Coronary artery (tissue), 2 donors: Measurements from ENCODE around the gene HSPA12B.

ENCODE experiments used
- DNase-seq: peaks from one replicate; pipeline ENCODE4 v3.0.0-alpha.2; 2017; ENCODE audit warnings: low spot score
- H3K27ac ChIP-seq, 2 donors: fragments of 200-600 bp; sonication (generic); one replicate each; pipeline ENCODE4 v1.5.1; 2016 to 2019
- H3K4me3 ChIP-seq: fragments of 200-600 bp; sonication (generic); 2 replicates; pipeline ENCODE4 v1.5.1; 2016; ENCODE audit warnings: mild to moderate bottlenecking, moderate library complexity
- CTCF ChIP-seq: fragments of 200-600 bp; sonication (generic); IDR thresholded peaks from one replicate; pipeline ENCODE4 v1.5.1; 2019; ENCODE audit warnings: antibody characterized with exemption

The HSPA12B gene

GRCh38 chr20:3728876-3729275, 3.6 kb upstream of the HSPA12B start:
- Histone ChIP-seq H3K27ac (peak overlapping the region in 1 of 2 donors; percentile 22), H3K4me3 (no peak overlapping the region)
- TF ChIP-seq CTCF = no peak
- no peak for DNase-seq

- Histone ChIP-seq H3K4me3 (no peak overlapping the region), H3K27ac (no peak overlapping the region)
- no peak for TF ChIP-seq CTCF
- DNase-seq = no peak
These were observed 3.1 kb upstream of the HSPA12B start for GRCh38 chr20:3729378-3729777.

GRCh38 chr20:3729811-3730540, 2.5 kb upstream of the HSPA12B start:
- H3K27ac ChIP-seq = peak overlapping the region in 1 of 2 donors; percentile 28
- no peak overlapping the region for H3K4me3 ChIP-seq
- TF ChIP-seq CTCF = no peak
- DNase-seq = no peak

- no peak for DNase-seq
- Histone ChIP-seq H3K27ac (peak overlapping the region in 1 of 2 donors; percentile 22), H3K4me3 (no peak overlapping the region)
- no peak for TF ChIP-seq CTCF
These were observed 1.4 kb upstream of the HSPA12B start for GRCh38 chr20:3730803-3731672.

- Histone ChIP-seq H3K27ac (peak overlapping the region in 1 of 2 donors; percentile 69), H3K4me3 (peak overlapping the region; percentile 68)
- TF ChIP-seq CTCF = no peak
- DNase-seq = no peak
These were observed 550 bp upstream of the HSPA12B start for GRCh38 chr20:3731944-3732326.

GRCh38 chr20:3733119-3733995, 872 bp downstream of the HSPA12B start:
- DNase-seq = no peak
- Histone ChIP-seq H3K4me3 (peak overlapping the region; percentile 68), H3K27ac (peak overlapping the region in 1 of 2 donors; percentile 69)
- TF ChIP-seq CTCF = no peak
